HUES64 (cell line): ENCODE measurements around the gene ZDHHC23.

Experiments
- H3K27ac ChIP-seq: 2 replicates; pipeline ENCODE4 v1.7.0; 2013; ENCODE audit warnings: low read depth, low read length, inconsistent platforms
- H3K27me3 ChIP-seq: 2 replicates; pipeline ENCODE4 v1.6.1; 2013; ENCODE audit warnings: mild to moderate bottlenecking, low read length; ENCODE audit not compliant: insufficient read depth
- H3K36me3 ChIP-seq: 2 replicates; pipeline ENCODE4 v1.6.1; 2013; ENCODE audit warnings: mild to moderate bottlenecking, low read length; ENCODE audit not compliant: insufficient read depth
- H3K4me1 ChIP-seq: 2 replicates; pipeline ENCODE4 v1.6.1; 2013; ENCODE audit warnings: mild to moderate bottlenecking, low read length, moderate library complexity; ENCODE audit not compliant: insufficient read depth
- H3K4me3 ChIP-seq: 2 replicates; pipeline ENCODE4 v1.5.1; 2013; ENCODE audit warnings: mild to moderate bottlenecking, low read length, moderate library complexity
- H3K9ac ChIP-seq: 2 replicates; pipeline ENCODE4 v1.6.1; 2013; ENCODE audit warnings: mild to moderate bottlenecking, low read depth, low read length
- H3K9me3 ChIP-seq: 2 replicates; pipeline ENCODE4 v1.6.1; 2013; ENCODE audit warnings: low read depth, low read length; ENCODE audit not compliant: insufficient read depth
- WGBS: fragments of 150-250, 120-280 bp; methylation state at CpG from one replicate; pipeline ENCODE4 v1.1.7; 2013; ENCODE audit warnings: missing lambda C conversion rate; 5-methylcytosine and 5-hydroxymethylcytosine counted together

Gene ZDHHC23

DNA sequence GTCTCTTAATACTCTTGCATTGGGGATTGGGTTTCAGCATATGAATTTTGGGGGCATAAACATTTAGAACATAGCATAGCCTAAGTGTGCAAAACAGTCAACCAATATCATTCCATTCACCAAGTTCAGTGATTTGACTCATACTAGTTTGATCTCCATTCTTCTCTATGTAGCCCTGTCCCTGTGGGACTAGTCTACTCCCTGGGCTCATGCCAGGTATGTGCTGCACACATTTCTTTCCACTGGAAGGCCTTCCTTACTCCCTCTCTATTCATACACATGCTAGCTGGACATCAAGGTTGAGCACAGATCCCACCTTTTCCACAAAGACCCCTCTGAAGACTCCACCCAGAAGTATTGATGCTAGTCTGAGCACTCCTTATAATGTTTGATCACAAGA is 5.1 kb downstream of the ZDHHC23 start:
- Histone ChIP-seq H3K4me3 (no peak overlapping the region), H3K36me3 (peaks cover 18% of the 10 kb centered on the region; the same call in 1 of the 2 replicates), H3K4me1 (no peaks in the 10 kb centered on the region), H3K9ac (no peak overlapping the region), H3K9me3 (no peaks in the 10 kb centered on the region), H3K27me3 (peaks cover 20% of the 10 kb centered on the region), H3K27ac (no peak overlapping the region)

DNA sequence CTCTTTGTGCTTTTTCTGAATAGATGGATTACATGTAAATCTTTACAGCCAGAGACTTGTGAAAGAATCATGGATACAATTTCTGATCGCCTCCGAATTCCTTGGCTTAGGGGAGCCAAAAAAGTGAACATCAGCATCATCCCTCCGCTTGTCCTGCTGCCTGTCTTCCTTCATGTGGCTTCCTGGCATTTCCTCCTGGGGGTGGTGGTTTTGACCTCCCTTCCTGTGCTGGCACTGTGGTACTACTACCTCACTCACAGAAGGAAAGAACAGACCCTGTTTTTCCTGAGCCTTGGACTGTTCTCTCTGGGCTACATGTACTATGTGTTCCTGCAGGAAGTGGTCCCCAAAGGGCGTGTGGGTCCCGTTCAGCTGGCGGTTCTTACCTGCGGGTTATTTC is 5.9 kb downstream of the ZDHHC23 start:
- Histone ChIP-seq H3K36me3 (peaks cover 26% of the 10 kb centered on the region; the same call in 1 of the 2 replicates), H3K27me3 (peaks cover 12% of the 10 kb centered on the region), H3K9me3 (no peaks in the 10 kb centered on the region), H3K27ac (no peak overlapping the region), H3K4me1 (no peaks in the 10 kb centered on the region), H3K9ac (no peak overlapping the region), H3K4me3 (no peak overlapping the region)
- 97% methylated on average over 7 of the region's 7 CpGs for WGBS

DNA sequence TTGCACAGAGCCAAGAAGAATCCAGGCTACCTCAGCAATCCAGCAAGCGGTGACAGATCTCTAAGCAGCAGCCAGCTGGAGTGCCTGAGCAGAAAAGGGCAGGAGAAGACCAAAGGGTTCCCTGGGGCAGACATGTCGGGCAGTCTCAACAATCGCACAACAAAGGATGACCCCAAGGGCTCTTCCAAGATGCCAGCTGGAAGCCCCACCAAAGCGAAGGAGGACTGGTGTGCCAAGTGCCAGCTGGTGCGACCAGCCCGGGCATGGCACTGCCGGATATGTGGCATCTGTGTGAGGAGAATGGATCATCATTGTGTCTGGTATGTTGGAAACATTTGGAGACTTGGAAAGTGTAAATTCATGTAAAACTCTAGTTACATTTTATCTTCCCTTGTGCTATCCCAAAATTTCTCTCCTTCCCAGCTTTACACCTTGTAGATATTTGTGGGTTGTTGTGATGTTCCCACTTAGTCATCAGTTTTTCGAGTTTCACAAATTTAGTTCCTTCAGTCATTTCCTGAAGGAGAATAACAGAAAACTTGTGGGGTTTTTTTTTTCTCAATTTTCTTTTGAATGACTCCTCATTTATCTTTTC is 6.4 kb downstream of the ZDHHC23 start:
- H3K4me3 ChIP-seq: no peak overlapping the region
- peaks cover 29% of the 10 kb centered on the region; the same call in 1 of the 2 replicates for H3K36me3 ChIP-seq
- WGBS: 94% methylated on average over 7 of the region's 8 CpGs
- no peak overlapping the region for H3K9ac ChIP-seq
- no peaks in the 10 kb centered on the region for H3K9me3 ChIP-seq
- H3K27ac ChIP-seq: no peak overlapping the region
- no peaks in the 10 kb centered on the region for H3K4me1 ChIP-seq
- H3K27me3 ChIP-seq: peaks cover 7% of the 10 kb centered on the region

DNA sequence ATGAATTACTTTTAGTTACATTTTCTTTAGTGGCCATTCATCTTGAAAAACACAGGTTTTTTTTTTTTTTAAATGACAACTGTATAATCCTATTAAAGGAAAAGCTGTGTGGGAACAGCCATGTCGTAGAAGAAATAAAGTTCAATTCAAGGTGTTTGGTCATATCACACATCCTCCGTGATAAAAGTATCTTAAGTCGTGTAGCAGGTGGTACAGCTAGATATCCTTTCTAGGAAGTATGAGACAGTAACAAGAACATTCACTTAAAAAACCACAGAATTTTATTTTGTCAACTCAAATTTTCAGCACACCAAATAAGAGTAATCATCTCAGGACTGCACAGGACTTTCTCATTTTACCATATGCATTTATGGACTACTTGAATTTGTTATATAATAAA is 16.1 kb downstream of the ZDHHC23 start:
- H3K4me1 ChIP-seq: peaks cover 5% of the 10 kb centered on the region; the same call in 1 of the 2 replicates
- no peak overlapping the region for H3K27ac ChIP-seq
- H3K9ac ChIP-seq: no peak overlapping the region
- H3K4me3 ChIP-seq: no peak overlapping the region
- no peaks in the 10 kb centered on the region for H3K9me3 ChIP-seq
- peaks cover 11% of the 10 kb centered on the region; the same call in 1 of the 2 replicates for H3K36me3 ChIP-seq
- no peaks in the 10 kb centered on the region for H3K27me3 ChIP-seq
- WGBS: 95% methylated on average over 3 of the region's 3 CpGs

DNA sequence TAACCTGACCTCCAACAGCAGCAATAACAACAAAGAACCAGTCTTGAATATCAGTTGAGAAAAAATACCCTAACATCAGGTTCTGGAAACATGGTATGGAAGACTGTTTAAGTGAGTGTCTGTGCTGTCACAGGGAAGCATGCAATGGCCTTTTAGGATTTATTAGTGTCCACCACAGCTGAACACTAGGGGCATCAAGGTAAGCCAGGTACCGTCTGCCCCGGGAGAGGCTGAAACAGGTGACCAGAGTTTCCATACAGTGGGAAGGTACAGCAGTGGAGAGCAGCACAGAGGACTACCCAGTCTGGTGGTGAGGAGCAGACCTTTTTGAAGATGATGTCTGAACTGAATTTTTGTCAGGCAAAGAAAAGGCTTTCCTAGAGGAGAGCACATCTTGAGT is 18.4 kb downstream of the ZDHHC23 start:
- 79% methylated on average over 2 of the region's 2 CpGs for WGBS
- H3K27me3 ChIP-seq: no peaks in the 10 kb centered on the region

DNA sequence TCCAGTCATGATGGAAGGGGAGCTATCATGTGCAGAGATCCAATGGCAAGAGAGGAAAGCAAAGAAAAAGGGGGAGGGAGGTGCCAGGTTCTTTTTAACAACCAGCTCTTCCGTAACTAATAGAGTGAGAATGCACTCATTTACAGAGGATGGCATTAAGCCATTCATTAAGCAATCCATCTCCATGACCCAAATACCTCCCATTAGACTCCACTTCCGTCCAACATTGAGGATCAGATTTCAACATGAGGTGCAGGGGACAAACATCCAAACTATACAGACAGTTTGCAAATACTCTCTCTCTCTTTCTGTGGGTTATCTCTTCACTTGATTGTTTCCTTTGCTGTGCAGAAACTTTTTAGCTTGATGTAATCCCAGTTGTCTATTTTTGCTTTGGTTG is 21.2 kb downstream of the ZDHHC23 start:
- Histone ChIP-seq H3K9me3 (peaks cover 15% of the 10 kb centered on the region; the same call in 1 of the 2 replicates), H3K9ac (no peak overlapping the region), H3K4me1 (no peaks in the 10 kb centered on the region), H3K27me3 (no peaks in the 10 kb centered on the region), H3K4me3 (no peak overlapping the region), H3K36me3 (no peaks in the 10 kb centered on the region), H3K27ac (no peak overlapping the region)
- WGBS: 75% methylated on average over 2 of the region's 2 CpGs

More for the DNA sequence above, 18.4 kb downstream of the ZDHHC23 start:
- H3K4me3 ChIP-seq: no peak overlapping the region
- no peaks in the 10 kb centered on the region for H3K9me3 ChIP-seq
- H3K27ac ChIP-seq: no peak overlapping the region
- H3K4me1 ChIP-seq: peaks cover 5% of the 10 kb centered on the region; the same call in 1 of the 2 replicates
- no peaks in the 10 kb centered on the region for H3K36me3 ChIP-seq
- H3K9ac ChIP-seq: no peak overlapping the region

DNA sequence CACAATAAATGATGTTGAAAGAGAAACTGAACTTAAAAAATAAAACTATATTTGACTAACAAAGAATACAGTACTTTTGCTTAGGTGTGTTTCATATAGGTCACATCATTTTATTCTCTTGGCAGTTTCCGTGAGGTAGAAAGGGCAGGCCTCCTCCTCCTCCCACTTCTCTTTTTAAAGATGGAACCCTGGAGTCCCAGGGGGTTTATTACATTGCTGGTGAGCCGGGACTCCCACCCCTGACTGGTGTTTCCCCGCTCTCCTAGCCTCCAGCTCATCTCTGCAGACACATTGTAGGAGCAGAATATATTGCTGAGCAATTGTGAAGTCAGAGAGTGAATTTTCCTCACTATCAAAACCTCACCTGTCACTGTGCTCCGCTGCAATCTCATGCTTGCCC is 30.0 kb downstream of the ZDHHC23 start:
- Histone ChIP-seq H3K27me3 (no peaks in the 10 kb centered on the region), H3K9ac (no peak overlapping the region), H3K4me3 (no peak overlapping the region), H3K4me1 (no peaks in the 10 kb centered on the region), H3K9me3 (peaks cover 19% of the 10 kb centered on the region; the same call in 1 of the 2 replicates), H3K27ac (no peak overlapping the region), H3K36me3 (no peaks in the 10 kb centered on the region)
- over 99% methylated on average over 4 of the region's 4 CpGs for WGBS

DNA sequence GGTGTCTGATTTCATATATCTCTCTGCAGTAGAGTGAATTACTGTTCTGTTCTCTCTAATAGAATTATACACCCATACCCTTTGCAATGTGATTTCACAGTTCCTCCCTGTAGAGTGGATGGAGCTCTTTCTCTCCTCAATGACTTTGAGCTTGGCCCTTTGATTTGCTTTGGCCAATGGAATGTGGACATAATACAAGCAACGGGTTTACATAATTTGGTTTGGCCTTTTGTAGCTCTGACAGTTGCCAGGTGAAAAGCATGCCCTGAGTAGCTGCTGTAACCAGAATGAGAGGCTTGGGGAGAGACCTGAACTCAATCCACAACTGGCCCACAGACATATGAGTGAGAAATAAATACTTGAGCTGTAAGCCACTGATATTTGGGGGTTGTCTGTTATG is 32.1 kb downstream of the ZDHHC23 start:
- H3K9ac ChIP-seq: no peak overlapping the region
- H3K9me3 ChIP-seq: no peaks in the 10 kb centered on the region
- no peak overlapping the region for H3K27ac ChIP-seq
- no peaks in the 10 kb centered on the region for H3K27me3 ChIP-seq
- no peak overlapping the region for H3K4me3 ChIP-seq
- no peaks in the 10 kb centered on the region for H3K4me1 ChIP-seq
- H3K36me3 ChIP-seq: no peaks in the 10 kb centered on the region
- 84% methylated on average over 1 of the region's 1 CpG for WGBS

DNA sequence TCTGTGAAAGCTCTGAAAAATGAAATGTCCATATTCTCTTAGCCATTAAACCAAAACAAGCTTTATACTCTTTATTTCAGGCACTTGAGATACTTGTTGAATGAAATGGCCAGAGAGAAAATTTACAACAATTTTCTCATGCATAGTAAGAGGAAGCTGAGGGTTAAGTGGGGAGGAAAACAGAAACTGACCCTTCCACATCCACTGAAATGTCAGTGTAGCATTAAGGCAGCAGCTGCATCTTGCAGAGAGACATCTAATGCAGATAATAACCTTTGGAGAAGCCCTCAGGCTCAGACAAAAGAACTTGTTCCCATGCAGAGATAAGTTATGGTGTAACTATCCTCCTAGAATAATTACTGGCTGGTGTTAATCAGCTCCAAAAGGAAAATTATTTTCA is 34.0 kb downstream of the ZDHHC23 start:
- no peaks in the 10 kb centered on the region for H3K9me3 ChIP-seq
- H3K4me1 ChIP-seq: no peaks in the 10 kb centered on the region
- no peaks in the 10 kb centered on the region for H3K27me3 ChIP-seq
- no peaks in the 10 kb centered on the region for H3K36me3 ChIP-seq
- no peak overlapping the region for H3K9ac ChIP-seq
- no peak overlapping the region for H3K4me3 ChIP-seq
- no peak overlapping the region for H3K27ac ChIP-seq

DNA sequence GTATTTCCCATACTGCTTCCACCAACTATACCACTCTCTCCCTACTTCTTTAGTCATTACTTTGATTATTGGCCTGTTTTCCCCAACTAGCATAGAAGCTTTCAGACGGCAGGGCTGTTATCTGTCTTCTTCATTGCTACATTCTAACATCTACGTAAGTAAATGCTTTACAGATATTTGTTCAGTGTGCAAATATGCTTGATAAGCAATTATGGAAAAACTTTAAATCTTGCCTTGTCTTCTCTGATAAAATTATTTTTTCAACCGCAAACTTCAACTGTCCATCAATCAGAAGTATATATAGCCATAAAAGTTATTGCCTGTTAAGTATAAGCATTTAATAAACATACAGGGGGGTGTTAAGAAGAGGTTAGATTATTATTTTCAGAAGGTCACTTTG is 35.7 kb downstream of the ZDHHC23 start:
- Histone ChIP-seq H3K9ac (no peak overlapping the region), H3K27ac (no peak overlapping the region), H3K4me3 (no peak overlapping the region), H3K4me1 (no peaks in the 10 kb centered on the region), H3K36me3 (no peaks in the 10 kb centered on the region), H3K27me3 (no peaks in the 10 kb centered on the region), H3K9me3 (no peaks in the 10 kb centered on the region)
- 83% methylated on average over 1 of the region's 3 CpGs for WGBS

DNA sequence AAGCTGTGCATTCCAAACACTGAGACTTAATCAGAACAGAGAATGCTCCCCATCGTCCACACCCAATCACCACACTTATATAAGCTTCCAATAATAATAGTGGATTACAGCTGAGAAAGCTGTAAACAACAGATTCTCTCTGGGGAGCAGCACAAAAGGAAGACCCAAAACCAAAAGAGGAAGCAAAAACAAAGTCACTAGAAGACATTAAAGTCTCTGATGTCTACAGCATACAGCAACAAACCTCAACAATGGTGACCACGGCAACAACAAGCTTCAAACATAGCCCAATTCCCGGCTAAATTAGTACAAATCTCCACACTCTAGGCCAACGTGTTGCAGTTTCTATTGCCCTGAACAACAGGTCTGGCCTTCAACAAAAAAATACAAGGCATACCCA is 37.7 kb downstream of the ZDHHC23 start:
- WGBS: 84% methylated on average over 4 of the region's 4 CpGs
- no peak overlapping the region for H3K4me3 ChIP-seq
- no peak overlapping the region for H3K9ac ChIP-seq
- H3K27ac ChIP-seq: no peak overlapping the region
- H3K27me3 ChIP-seq: no peaks in the 10 kb centered on the region
- no peaks in the 10 kb centered on the region for H3K9me3 ChIP-seq
- no peaks in the 10 kb centered on the region for H3K36me3 ChIP-seq
- no peaks in the 10 kb centered on the region for H3K4me1 ChIP-seq

DNA sequence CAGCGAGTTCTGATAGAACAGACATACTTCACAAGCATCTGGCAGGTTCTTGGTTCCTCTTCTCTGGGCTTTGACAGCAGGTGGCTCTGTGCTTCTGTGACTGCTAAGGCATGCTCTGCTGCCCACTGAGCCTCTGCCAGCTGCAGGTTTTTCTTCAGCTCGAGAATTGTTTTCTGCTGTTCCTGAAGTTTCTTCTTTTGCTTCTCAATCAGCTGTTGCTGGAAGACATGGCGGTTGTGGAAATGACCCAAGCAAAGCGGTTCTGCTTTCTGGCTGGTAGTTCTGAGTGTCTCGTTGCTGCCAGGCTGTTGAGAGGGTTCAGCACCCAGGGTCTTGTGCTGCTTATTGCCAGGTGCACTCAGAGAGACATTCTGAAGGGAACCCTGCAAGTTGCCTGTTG is 57.7 kb downstream of the ZDHHC23 start:
- Histone ChIP-seq H3K4me3 (no peak overlapping the region), H3K9me3 (peaks cover 8% of the 10 kb centered on the region; the same call in 1 of the 2 replicates), H3K4me1 (no peaks in the 10 kb centered on the region), H3K27ac (no peak overlapping the region), H3K27me3 (no peaks in the 10 kb centered on the region), H3K36me3 (no peaks in the 10 kb centered on the region), H3K9ac (no peak overlapping the region)
- 91% methylated on average over 5 of the region's 5 CpGs for WGBS
